Measurements from ENCODE around the gene CBX2.

Gene CBX2

DNA sequence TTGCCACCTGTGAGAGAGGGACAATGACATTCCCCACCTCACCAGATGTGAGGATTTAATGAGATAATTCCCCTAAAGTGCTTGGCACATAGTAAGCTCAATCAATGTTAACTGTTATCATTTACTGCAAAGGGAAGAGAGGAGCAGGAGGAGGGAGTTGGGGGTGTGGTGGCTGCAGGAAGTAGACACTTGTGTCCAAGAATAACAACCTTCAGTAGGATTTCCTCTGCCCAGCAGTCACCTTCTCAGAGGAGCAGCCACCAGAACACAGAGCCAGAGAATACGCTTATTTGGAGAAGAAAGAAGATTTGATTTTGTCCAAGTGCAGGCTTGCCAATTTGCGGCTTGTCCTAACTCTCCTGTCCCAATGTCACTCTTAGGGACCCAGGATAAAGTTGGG, 51.1 kb downstream of the CBX2 start:
- no peak for DNase-seq (ENCODE audit: low read depth in 2 of 2)

- no peak for DNase-seq (ENCODE audit: low read depth in 2 of 2)
Observed at GRCh38 chr17:79829457-79829856, 51.5 kb downstream of the CBX2 start.

GRCh38 chr17:79830303-79830702, 52.4 kb downstream of the CBX2 start:
- no peak for DNase-seq (ENCODE audit: low read depth in 2 of 2)

DNA sequence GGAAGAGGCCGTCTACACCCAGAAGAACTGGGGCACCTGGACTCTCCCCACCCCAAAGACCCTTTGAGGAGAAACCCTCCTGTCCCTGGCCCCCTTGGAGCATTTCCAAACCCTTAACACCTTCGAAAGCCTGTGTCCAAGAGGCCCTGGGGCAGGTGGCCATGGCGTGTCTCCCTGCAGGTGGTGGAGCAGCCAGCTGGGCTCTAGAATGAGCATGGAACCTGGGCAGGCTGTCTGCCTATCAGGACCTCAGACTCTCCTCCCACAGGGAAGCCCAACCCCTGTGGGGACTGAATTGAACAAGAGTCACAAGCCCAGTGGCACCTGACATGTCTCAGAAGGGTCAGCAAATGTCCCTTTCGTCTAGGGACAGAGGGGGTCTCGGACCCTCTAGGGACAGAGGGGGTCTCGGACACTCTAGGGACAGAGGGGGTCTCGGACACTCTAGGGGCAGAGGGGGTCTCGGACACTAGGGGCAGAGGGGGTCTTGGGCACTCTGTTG, 52.9 kb downstream of the CBX2 start:
- DNase-seq (ENCODE audit: low read depth in 2 of 2): no peak

GRCh38 chr17:79831265-79832217, 53.6 kb downstream of the CBX2 start:
- DNase-seq (ENCODE audit: low read depth in 2 of 2): no peak

- DNase-seq (ENCODE audit: low read depth in 2 of 2): no peak
Observed at GRCh38 chr17:79832218-79833109, 54.5 kb downstream of the CBX2 start.

DNA sequence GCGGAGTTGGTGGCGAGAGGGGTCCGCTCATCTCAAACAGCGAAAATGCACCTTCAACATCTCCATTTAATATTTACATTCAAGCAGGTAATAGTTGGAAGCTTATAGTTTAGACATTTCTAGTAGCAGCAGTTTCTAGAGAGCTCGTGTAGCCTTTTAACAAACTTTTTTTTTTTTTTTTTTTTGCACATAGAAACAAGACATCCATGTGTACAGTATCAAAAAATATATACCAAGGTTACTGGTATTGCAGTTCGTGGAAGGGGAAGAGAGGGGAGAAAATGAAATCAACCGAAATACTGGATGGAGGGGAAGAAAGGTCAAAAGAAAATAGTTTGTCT, 55.1 kb downstream of the CBX2 start:
- no peak for DNase-seq (ENCODE audit: low read depth in 2 of 2)

GRCh38 chr17:79833744-79834564, 56.0 kb downstream of the CBX2 start:
- DNase-seq (ENCODE audit: low read depth in 2 of 2): no peak

DNA sequence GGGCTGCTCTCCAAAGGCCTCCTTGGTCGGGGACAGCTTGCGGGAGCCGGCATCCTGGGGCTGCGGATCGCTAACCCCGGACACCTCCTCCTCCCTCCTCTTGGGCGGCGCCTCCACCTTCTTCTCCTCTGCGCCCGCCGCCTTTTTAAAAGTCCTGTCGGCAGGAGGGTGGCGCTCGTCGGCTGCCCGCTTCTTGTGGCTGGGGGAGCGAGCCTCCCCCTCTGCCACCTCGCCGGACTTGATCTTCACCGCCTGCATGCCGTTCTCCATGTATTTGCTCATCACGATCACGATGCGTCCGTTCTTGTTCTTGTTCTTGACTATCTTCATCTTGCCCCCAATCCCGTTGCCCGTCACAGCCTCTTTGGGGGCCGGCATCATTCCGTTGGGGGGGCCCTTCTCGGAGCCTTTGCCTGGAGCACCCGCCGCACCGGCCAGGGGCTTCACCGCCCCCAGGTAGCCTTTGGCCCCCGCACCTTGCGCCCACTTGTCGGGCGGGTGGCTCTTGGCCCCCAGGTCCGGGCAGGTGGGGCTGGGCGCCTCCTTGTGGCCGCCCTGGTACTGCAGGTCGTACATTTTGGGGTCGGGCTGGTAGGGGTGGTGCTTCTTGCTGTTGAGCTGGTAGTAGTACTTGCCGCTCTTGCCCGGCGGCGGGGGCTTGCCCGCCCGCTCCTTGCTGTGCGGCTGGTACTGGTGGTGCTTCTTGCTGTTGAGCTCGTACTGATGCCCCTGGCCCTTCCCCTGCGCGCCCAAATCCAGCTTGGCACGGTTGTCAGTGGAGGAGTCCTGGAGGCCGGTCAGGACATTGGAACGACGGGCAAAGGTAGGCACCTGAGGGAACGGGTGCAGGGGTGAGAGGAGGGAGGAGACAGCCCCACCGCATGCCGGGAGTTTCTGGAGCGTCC, 56.9 kb downstream of the CBX2 start:
- DNase-seq (ENCODE audit: low read depth in 2 of 2): no peak

DNA sequence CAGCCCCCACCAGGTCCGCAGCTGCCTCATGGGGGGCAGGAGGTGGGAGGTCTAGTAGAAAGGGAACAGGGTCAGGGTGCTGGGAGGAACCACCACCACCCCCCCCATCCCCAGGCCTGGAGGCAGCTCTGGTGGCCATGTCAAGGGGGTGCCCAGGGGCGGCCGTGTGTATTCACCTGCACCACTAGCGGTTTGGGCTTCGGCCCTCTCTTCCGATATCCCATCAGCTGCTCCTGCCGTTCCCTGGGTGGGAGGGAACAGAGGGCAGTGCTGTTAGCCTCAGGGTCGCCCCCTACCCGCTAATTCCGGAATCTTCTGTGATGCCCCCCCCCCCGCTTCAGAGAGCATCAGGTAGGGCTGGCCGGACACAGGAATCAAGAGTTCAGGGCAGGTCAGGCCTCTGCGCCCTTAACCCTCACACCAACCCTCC, 57.5 kb downstream of the CBX2 start:
- no peak for DNase-seq (ENCODE audit: low read depth in 2 of 2)

DNA sequence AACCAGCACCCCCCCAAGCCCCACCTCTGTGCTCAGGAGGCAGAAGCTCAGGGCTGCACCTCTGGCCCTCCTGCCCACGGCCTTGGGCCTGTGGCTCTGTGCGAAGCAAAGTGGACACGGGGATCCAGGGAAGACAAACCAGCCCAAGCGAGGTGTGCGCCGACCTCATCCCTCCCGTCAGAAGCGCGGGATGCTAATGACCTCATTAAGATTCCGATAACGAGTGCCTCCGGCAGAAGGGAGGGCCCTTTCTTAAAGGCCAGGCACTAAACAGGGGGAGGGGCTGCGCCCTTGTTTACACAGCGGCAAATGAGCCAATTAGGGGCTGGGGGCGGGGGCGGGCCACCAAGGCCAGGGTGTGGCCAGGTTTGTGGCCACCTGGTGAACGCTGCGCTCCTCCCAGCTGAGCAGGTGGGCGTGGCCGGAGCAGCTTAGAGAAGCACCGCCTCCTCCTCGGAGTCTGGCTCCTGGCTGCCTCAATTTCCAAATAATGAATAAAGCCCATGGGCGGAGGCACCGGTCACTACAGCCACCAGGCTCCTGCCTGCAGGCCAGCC, 58.1 kb downstream of the CBX2 start:
- no peak for DNase-seq (ENCODE audit: low read depth in 2 of 2)

DNA sequence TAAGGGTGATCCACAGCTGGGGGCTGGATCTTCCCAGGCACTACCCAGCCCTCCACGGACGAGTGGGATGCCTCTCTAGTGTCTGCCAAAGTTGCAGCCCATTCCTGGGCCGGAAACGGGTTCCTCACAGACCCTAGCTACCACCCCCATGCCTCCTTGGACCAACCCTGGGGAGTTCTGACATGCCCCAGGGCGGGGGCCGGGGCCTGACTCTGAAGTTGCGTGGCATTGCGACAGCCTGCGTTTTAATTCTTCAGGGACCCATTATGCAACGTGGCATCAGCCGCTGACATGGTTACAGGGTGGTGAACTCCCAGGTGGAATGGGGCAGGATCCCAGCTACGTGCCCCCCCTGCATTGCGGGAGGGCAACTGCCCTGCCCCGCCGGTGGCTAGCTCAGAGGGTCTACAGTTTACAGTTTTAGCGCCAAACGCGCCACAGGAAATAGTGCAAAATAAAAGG, 58.6 kb downstream of the CBX2 start:
- no peak for DNase-seq (ENCODE audit: low read depth in 2 of 2)

- no peak for DNase-seq (ENCODE audit: low read depth in 2 of 2)
Observed at GRCh38 chr17:79836972-79837887, 59.3 kb downstream of the CBX2 start.

All from stimulated activated CD4-positive, alpha-beta T cell treated with anti-CD3 and anti-CD28 coated beads, Interleukin-1b, Interleukin-23, amount 100 ng/mL, for 1 hour (primary cell).